GM19397 (cell line): ENCODE measurements around the gene RHEX.

Experiments used
- ATAC-seq: cut with Tn5 transposase; IDR thresholded peaks from one replicate; pipeline ENCODE4 v1.9.1; 2021; ENCODE audit warnings: mild to moderate bottlenecking, moderate library complexity; ENCODE audit not compliant: unreplicated experiment

The RHEX gene

GRCh38 chr1:206083750-206084149 lies 30.8 kb downstream of the RHEX start:
- no peak for ATAC-seq

DNA sequence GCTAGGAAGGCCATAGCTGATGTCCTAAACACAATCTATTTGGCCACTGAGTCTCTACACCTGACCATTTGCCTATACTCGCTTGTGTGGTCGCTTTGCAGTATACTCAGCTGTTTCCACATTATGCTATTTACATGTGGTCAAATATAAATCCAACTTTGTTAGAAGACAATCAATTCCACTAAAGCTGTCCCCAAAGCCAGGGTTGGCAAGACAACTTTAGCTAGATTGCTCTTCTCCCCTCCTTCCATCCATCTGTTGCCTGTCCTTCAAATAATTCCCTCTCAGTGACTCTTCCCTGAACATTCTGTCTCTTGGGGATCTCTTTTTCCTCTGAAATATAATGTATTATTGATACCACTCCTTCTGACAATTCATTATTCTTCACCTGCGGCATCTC lies 34.1 kb downstream of the RHEX start:
- no peak for ATAC-seq

DNA sequence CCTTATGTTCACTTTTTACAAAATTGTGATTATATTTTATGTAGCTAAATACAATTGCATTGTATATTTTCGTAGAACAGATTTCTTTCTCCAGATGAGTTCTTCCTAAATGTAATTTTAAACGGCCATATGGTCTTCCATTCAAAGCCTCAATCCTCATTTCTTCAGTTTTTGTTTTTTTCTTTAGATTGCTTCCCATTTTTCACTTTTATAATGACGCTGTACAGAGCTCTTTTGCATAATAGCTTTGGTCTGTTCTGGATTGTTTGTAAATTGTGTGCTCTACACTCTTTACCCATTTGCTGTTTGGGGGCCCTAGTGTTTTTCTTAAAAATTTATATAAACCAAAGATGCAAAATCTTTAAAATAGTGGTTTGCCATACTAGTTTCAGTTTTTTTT lies 36.4 kb downstream of the RHEX start:
- ATAC-seq, result no peak

DNA sequence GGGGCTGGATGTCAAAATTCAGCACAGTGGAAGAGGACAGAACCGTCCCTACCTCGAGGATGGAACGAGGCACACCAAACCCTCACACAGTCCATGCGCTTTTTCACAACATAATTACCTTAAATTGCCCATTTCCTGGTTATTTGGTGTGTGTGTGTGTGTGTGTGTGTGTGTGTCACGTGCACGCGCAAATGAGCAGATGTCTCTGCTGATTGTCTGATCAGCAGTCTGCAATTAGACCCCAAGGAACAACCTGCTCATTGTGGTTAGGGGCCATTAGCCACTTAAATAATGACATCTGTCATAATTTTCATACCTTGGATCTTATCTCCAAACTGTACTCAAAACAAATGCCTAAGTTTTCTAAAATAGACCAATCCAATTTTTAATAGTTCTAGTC lies 41.1 kb downstream of the RHEX start:
- no peak for ATAC-seq

GRCh38 chr1:206097381-206097780 lies 44.4 kb downstream of the RHEX start:
- ATAC-seq, result no peak

DNA sequence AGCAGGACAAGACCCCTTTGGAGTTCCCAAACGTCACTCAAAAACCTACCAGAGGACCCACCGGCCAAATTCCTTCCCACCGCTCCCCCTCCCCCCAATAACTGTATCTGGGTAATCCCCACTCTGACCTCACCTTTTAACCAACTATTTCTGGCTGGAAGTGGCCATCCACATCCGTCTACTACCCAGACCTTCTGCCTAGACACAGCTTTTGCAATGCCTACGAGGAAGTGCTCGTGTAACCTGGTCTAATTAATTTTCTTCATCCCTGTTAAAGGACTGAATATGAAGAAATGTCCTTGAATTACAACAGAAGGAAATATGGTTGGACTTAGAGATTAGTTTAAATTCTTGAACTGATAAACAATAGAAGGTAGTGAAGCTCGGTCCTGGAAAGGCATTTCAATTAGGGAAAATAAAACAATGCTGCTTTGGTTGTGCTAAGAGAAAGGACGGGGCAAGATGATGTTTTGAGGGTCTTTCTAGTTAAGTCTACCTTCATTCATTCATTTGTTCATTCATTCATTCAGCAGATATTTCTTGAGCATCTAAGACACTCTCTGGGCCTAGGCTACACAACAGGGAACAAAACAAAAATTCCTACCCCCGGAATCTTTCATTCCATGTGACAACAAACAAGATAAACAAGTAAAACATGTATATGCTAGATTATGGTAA lies 45.4 kb downstream of the RHEX start:
- ATAC-seq, result no peak

DNA sequence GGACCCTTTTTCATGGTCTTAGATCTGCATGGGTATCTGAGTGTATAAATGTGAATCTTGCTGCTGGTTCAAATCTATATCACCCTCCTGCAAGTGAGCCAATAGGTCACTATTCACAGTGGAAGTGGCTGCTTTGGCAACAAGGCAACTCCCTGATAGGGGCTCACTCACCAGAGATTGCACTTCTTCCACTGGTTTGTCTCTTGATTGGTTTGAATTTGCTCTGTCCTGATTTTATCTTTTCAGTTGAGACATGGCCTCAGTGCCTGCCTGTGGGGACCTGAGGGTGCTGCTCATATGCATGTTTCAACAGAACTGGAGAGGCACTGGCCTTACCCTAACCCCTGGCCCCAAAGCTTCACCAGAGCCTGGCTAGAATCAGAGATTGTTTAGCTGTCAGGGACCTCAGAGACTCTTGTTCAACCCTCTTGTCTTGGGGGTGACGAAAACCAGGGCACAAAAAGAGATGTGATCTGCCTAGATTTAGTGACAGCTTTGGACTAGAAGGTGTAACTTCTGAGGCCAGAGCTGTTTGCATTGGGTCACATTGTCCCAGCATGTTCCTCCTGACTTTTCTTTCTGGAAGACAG lies 47.3 kb downstream of the RHEX start:
- no peak for ATAC-seq

DNA sequence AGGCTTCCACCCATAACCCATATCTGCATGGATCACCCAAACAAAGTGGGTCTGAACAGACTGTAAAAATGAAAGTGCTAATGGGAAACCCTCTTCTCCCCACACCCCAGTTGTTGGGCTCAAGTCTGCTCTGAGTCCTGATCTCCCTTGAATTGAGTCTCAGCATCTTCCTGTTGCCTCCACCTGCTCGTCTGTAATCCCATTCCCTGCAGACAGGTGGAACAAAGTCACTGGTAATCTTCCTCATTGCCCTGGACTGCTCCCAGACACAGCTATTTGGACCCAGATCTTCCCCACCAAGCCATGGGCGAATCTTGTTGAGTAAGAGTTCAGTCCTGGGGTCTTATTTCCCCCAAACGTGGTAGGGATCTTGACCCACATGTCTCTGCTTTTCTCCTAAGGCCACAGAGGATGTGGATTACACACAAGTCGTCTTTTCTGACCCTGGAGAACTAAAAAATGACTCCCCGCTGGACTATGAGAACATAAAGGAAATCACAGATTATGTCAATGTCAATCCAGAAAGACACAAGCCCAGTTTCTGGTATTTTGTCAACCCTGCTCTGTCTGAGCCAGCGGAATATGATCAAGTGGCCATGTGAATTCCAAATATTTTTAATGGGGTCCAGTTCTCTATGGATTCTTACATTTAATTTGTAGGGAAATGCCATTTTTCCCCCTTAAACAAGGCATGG lies 48.5 kb downstream of the RHEX start:
- ATAC-seq, result no peak

DNA sequence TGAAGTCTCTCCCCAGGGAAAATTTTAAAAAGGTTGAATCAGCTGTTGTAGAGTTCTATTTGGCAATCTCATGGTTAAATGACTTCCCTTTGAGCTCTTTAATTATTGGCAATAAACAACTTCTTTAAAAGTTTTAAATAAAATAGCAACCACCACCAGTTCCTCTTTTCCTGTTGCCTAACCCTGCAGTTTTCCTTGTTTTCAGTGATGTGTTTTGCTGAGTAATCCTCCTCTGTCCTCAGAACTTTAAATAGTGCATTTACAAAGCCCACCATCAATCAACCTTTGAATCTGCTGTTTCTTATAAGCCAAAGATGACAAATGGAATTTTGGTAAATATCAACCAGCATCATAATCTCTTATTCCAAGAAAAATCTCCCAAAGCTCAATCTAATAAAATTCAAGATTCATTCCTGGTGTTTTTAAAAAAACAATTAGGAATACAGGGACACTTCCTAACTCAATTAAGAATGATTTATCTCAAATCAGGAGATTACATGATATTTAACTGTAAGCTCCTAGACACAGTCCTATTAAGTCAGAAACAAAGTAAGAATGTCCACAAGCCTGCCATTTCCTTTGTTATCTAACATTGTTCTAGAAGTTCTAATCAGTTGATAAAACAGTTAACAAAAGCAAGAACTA lies 49.4 kb downstream of the RHEX start:
- ATAC-seq, result no peak

GRCh38 chr1:206103979-206104378 lies 51.0 kb downstream of the RHEX start:
- ATAC-seq, result no peak

GRCh38 chr1:206105464-206105995 lies 52.6 kb downstream of the RHEX start:
- no peak for ATAC-seq

DNA sequence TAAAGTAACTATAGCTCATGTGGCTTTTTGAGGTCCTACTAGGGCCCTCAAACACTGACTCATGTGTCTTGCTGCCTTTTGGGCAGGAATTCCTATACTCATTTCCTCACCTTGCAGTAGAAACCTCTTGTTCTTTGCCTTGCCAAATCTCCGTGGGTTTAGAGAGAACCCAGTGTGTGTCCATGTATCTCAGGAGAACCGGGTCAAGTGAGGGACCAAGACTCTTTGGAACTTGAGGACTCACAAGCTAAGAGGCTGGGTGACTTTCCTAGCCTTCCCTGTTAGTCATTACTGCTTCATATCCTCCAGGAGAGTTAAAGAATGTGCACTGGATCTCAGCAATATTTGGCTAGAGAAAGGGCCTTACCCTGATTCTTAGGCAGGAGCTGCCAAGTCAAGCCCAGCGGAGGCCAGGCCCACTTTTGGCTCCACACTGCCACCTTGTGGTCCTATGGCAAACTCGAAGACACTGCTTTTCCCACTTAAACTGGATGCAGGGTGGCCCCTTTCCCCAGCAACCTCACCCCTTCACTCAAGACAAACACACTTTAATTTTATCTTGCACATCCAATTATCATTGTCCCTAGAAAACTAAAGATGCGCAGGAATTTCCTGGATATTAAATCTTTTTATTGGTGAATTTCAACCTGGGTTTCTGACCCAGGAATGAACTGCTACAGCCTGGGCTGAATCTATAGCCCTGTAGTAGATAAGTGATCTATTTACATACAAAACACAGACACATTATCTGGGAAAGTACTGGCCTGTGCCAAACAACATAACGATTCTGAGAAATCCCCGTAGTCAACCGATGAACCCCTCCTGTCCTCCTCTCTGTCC lies 53.6 kb downstream of the RHEX start:
- ATAC-seq, result no peak

- ATAC-seq, result no peak
Observed at GRCh38 chr1:206107168-206107544, 54.2 kb downstream of the RHEX start.

- ATAC-seq, result no peak
Observed at GRCh38 chr1:206108635-206109034, 55.7 kb downstream of the RHEX start.

DNA sequence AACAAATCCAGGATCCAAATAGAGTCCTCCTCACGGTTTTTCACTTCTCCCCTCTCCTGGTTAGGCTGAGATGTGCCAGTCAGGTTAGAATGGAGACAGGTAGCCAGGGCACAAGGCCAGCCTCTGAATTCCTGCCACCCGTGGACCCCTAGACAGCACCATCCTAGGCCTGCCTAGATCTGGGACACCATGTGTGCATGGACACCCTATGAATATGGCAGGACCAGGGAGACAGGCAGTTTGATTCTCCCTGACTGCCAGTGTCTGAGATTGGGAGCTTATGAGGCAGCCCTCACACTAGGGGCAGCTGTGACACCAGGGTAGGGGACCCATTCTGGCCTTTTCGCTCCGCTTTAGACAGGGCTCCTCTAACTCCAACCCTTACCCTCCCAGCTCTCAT lies 56.7 kb downstream of the RHEX start:
- no peak for ATAC-seq

DNA sequence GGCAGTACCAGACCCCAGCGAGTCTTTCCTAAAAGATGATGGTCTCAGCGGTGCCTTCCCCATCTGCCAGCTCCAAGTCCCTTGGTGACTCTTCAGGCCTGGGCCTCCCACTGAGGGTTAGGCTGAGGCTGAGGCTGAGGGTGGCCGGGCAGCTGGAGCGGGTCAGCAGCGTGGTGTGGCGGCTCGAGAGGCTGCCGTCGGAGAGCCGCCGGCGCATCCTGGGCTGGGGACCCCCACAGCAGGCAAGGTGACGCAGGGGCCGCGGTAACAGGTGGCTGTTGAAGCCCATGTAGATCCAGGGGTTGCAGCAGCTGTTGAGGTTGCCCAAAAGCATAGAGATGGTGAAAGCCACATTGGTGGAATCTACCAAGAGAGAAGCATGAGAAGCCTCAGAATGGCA lies 57.2 kb downstream of the RHEX start:
- ATAC-seq, result no peak

DNA sequence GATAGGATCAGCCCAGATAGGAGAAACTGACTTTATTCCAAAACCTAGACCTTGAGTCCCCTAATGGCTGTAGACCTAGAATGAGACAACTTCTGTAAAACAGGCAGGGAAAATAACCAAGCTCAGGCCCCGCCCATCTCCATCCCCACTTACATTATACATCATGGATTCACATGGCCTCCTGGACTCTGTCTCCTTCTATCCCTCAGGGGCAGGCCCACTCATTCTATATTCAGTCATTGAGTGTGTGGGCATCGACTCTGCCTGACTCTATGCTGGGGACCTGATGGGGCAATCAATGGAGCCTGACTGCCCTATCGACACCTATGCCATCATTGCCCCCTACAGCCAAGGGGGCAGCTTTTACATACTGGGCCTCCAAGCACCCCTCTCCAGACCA lies 57.8 kb downstream of the RHEX start:
- ATAC-seq, result no peak

DNA sequence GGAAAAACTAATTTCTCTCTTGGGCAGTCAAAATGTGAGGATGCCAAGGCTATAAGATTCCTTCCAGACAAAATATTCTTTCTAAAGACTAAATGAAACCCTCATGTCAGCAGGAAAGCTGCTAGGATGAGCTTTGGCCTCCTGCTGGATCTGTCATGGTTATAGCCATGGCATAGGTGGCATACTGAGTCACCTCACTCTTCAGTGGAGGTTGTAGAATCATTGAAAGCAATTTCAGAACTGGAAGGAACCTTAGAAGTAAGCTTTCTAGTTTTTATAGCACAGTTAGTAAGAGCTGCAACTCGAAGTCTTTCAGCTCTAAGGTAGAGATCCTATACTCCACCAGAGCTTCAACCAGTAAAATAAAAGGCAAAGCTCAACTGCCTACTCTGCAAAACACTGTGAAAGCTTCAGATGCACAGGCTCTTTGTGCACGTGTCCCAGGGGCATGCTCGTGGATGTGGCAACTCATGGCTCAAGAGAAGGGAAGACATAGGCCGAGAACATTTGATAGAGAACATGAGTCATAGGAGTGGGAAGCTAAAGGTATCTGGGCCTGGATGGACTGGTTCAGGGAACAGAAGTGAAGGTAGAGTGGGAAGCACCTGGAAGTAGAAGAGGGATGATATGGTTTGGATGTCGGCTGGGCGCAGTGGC lies 58.4 kb downstream of the RHEX start:
- no peak for ATAC-seq

DNA sequence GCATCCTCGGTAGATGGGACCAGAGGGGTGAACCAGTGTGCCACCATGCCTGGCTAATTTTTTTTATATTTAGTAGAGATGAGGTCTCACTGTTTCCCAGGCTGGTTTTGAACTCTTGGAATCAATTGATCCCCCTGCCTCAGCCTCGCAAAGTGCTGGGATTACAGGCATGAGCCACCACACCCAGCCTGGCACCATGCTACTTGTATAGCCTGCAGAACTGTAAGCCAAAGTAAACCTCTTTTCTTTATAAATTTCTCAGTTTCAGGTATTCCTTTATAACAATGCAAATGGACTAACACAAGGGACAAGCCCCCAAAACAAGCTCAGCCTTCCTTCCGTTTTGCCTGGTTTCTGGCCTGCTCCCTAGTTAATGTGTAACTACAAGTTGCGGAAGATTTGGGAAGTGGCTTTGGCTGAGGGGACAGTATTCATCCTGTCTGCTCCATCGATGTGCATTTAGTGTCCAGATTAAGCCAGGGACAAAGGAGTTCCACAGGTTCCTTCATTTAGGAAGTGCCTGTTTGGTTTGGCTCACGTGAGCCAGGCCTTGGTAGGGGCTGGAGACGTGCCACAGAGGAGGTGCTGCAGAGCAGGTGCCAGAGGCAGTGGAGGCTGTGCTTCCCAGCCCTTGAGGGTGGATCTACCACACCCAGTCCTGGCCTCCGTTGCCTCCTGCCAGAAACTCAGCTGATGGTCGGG lies 59.8 kb downstream of the RHEX start:
- no peak for ATAC-seq
